HEK293T (cell line): ENCODE data around the gene LANCL2.

Experiments used
- ARNT ChIP-seq: fragments of 450-650 bp; IDR thresholded peaks from 2 replicates; pipeline ENCODE4 v1.6.1; 2017; ENCODE audit warnings: mild to moderate bottlenecking
- BHLHE40 ChIP-seq: fragments of 450-650 bp; IDR thresholded peaks from 2 replicates; pipeline ENCODE4 v1.6.1; 2016; ENCODE audit warnings: mild to moderate bottlenecking, moderate library complexity, borderline replicate concordance
- ELF4 ChIP-seq: fragments of 450-650 bp; IDR thresholded peaks from 2 replicates; pipeline ENCODE4 v1.6.1; 2017; ENCODE audit warnings: antibody characterized with exemption
- FOXA1 ChIP-seq: fragments of 450-650 bp; IDR thresholded peaks from 2 replicates; pipeline ENCODE4 v1.6.1; 2016; ENCODE audit warnings: mild to moderate bottlenecking
- FOXK2 ChIP-seq: fragments of 450-650 bp; IDR thresholded peaks from 2 replicates; pipeline ENCODE4 v1.6.1; 2016; ENCODE audit warnings: mild to moderate bottlenecking
- FOXM1 ChIP-seq: fragments of 450-650 bp; IDR thresholded peaks from 2 replicates; pipeline ENCODE4 v1.6.1; 2017; ENCODE audit warnings: mild to moderate bottlenecking, borderline replicate concordance
- NFRKB ChIP-seq: fragments of 450-650 bp; IDR thresholded peaks from 2 replicates; pipeline ENCODE4 v1.6.1; 2016; ENCODE audit warnings: mild to moderate bottlenecking, moderate library complexity
- SP1 ChIP-seq: fragments of 450-650 bp; IDR thresholded peaks from 2 replicates; pipeline ENCODE4 v1.6.1; 2017
- SUZ12 ChIP-seq: fragments of 450-650 bp; IDR thresholded peaks from 2 replicates; pipeline ENCODE4 v1.6.1; 2016; ENCODE audit warnings: mild to moderate bottlenecking
- TARDBP ChIP-seq: fragments of 450-650 bp; IDR thresholded peaks from 2 replicates; pipeline ENCODE4 v1.6.1; 2016

GRCh38 chr7:55382251-55382650 lies 17.1 kb downstream of the LANCL2 start:
- TF ChIP-seq NFRKB (no peak), SUZ12 (no peak), FOXM1 (no peak), FOXA1 (no peak), ELF4 (no peak), FOXK2 (no peak), SP1 (no peak), ARNT (no peak), BHLHE40 (no peak), TARDBP (no peak)
